ENCODE measurements around the gene KCNA10. TPM values are rescaled to one million over a fixed set of nuclear protein-coding genes. Genes with fewer than 3 reads are reported as not detected.

The KCNA10 gene
- total and polyA plus RNA-seq, 10 of the 15 experiments (the other 5 are each of a cell fraction or from before 2014, with no cell fraction given): not detected

- H2AFZ ChIP-seq (ENCODE audit: control insufficient read depth, low read depth, low read length): no peak overlapping the region
Observed at GRCh38 chr1:110540891-110541685, 22.1 kb upstream of the KCNA10 start.

More at GRCh38 chr1:110540891-110541685, 22.1 kb upstream of the KCNA10 start:
- FAIRE-seq: no peak
- no peaks in the 10 kb centered on the region for H4K20me1 ChIP-seq (ENCODE audit: control insufficient read depth, insufficient read depth)
- intact Hi-C loops (cut with micrococcal nuclease; ENCODE audit: unreplicated experiment) (no loop called here), in situ Hi-C loops (cut with MboI) (no loop called here)
- H3K27ac ChIP-seq (ENCODE audit: control insufficient read depth, insufficient read depth): no peak overlapping the region
- H3K4me3 ChIP-seq: no peak overlapping the region
- no peaks in the 10 kb centered on the region for H3K4me1 ChIP-seq (ENCODE audit: control insufficient read depth, insufficient read depth, low read length)
- no peaks in the 10 kb centered on the region for H3K9me3 ChIP-seq (replicated peaks; ENCODE audit: control insufficient read depth, insufficient read depth, low read length)
- no peak overlapping the region for H3K9ac ChIP-seq (ENCODE audit: control insufficient read depth, insufficient read depth, low read length)
- ChIA-PET CTCF (interaction anchor here (0.8 to 2.8 kb wide), 3 partner anchors 16 to 225 kb away, joined by 3 to 6 read pairs (median 4); no protein-coding TSS in a partner anchor), SMC1A (ENCODE audit: uncharacterized antibody, unreplicated experiment) (interaction anchor here (1.2 kb wide), 1 partner anchor 79 kb away, joined by 3 read pairs; no protein-coding TSS in a partner anchor), RAD21 (ENCODE audit: unreplicated experiment) (no interaction called here), POLR2A (interaction anchor here (0.5 kb wide), 1 partner anchor 1842 kb away, joined by 3 read pairs; no protein-coding TSS in a partner anchor)
- peaks cover 0 to 3% of the 10 kb centered on the region in 2 experiments; a peak in 2 of 4 replicates for H3K27me3 ChIP-seq (replicated peaks in 1 of 2; ENCODE audit: control insufficient read depth in 2 of 2, insufficient read depth in 2 of 2, low read length in 1 of 2)
- no peak for ATAC-seq
- TF ChIP-seq WRNIP1 (IDR thresholded peaks at IDR 0.05; ENCODE audit: borderline replicate concordance, low read depth, low read length) (no peak), HSF1 (IDR thresholded peaks at IDR 0.05; ENCODE audit: low read depth, low read length) (no peak), GABPA (IDR thresholded peaks at IDR 0.05; ENCODE audit: low read depth) (no peak), BRCA1 (IDR thresholded peaks at IDR 0.05; ENCODE audit: low read depth, low read length) (no peak), EED (IDR thresholded peaks at IDR 0.05; ENCODE audit: low read depth) (no peak)
- TF ChIP-seq, protein P1, sequence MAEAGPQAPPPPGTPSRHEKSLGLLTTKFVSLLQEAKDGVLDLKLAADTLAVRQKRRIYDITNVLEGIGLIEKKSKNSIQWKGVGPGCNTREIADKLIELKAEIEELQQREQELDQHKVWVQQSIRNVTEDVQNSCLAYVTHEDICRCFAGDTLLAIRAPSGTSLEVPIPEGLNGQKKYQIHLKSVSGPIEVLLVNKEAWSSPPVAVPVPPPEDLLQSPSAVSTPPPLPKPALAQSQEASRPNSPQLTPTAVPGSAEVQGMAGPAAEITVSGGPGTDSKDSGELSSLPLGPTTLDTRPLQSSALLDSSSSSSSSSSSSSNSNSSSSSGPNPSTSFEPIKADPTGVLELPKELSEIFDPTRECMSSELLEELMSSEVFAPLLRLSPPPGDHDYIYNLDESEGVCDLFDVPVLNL (IDR thresholded peaks at IDR 0.05; ENCODE audit: low read depth, low read length): no peak
- no peaks in the 10 kb centered on the region for H3K36me3 ChIP-seq (ENCODE audit: control insufficient read depth in 2 of 2, insufficient read depth in 2 of 2, low read length in 1 of 2)
- WGBS (ENCODE audit: insufficient coverage, insufficient replicate concordance, low lambda C conversion rate, missing lambda C conversion rate): 22% methylated on average over 7 of the region's 7 CpGs
- no peak for DNase-seq (ENCODE audit: low read depth, low spot score)
- H3K4me2 ChIP-seq (ENCODE audit: control insufficient read depth, insufficient read depth): no peak overlapping the region
- H3K79me2 ChIP-seq (ENCODE audit: control insufficient read depth, insufficient read depth, low read length): no peaks in the 10 kb centered on the region
- no TSS peak for BruUV-seq (replicated peaks)
